Measurements from ENCODE around the gene CYP1B1.
"Not testable (repeated sequence)": the region's sequence is repeated elsewhere in the genome, so short reads cannot be mapped to it uniquely, and the experiment has no call there.

The CYP1B1 gene

GRCh38 chr2:38115216-38116032, 39.5 kb upstream of the CYP1B1 start:
- Histone ChIP-seq H3K79me2 (ENCODE audit: insufficient read depth, low read depth) (no peaks in the 10 kb centered on the region), H4K20me1 (ENCODE audit: insufficient read depth) (no peaks in the 10 kb centered on the region), H3K27ac (no peak overlapping the region), H2AFZ (ENCODE audit: low read depth) (no peak overlapping the region), H3K4me2 (no peak overlapping the region), H3K4me1 (ENCODE audit: low read depth, poor library complexity, severe bottlenecking) (peaks cover 9% of the 10 kb centered on the region), H3K36me3 (ENCODE audit: insufficient read depth) (no peaks in the 10 kb centered on the region), H3K4me3 (IDR thresholded peaks at IDR 0.05; ENCODE audit: insufficient read depth, low read depth, low read length) (no peak overlapping the region), H3K27me3 (ENCODE audit: insufficient read depth, low read depth) (no peaks in the 10 kb centered on the region), H3K9ac (no peak overlapping the region)
- TF ChIP-seq CTCF (conservative IDR thresholded peaks at IDR 0.05; ENCODE audit: low read depth, low read length): peak; percentile 100

- Histone ChIP-seq H4K20me1 (ENCODE audit: insufficient read depth) (no peaks in the 10 kb centered on the region), H3K36me3 (ENCODE audit: insufficient read depth) (no peaks in the 10 kb centered on the region), H3K4me1 (ENCODE audit: low read depth, poor library complexity, severe bottlenecking) (peaks cover 9% of the 10 kb centered on the region), H3K79me2 (ENCODE audit: insufficient read depth, low read depth) (no peaks in the 10 kb centered on the region), H3K27me3 (ENCODE audit: insufficient read depth, low read depth) (no peaks in the 10 kb centered on the region), H3K4me3 (IDR thresholded peaks at IDR 0.05; ENCODE audit: insufficient read depth, low read depth, low read length) (no peak overlapping the region), H3K27ac (no peak overlapping the region), H3K4me2 (no peak overlapping the region), H2AFZ (ENCODE audit: low read depth) (no peak overlapping the region), H3K9ac (no peak overlapping the region)
- no peak for TF ChIP-seq CTCF (conservative IDR thresholded peaks at IDR 0.05; ENCODE audit: low read depth, low read length)
Observed at GRCh38 chr2:38113981-38114708, 38.2 kb upstream of the CYP1B1 start.

GRCh38 chr2:38113051-38113450, 37.1 kb upstream of the CYP1B1 start:
- no peaks in the 10 kb centered on the region for H3K27me3 ChIP-seq (ENCODE audit: insufficient read depth, low read depth)
- H3K4me2 ChIP-seq: no peak overlapping the region
- H4K20me1 ChIP-seq (ENCODE audit: insufficient read depth): no peaks in the 10 kb centered on the region
- no peaks in the 10 kb centered on the region for H3K36me3 ChIP-seq (ENCODE audit: insufficient read depth)
- H2AFZ ChIP-seq (ENCODE audit: low read depth): no peak overlapping the region
- no peak overlapping the region for H3K4me3 ChIP-seq (IDR thresholded peaks at IDR 0.05; ENCODE audit: insufficient read depth, low read depth, low read length)
- no peak for TF ChIP-seq CTCF (conservative IDR thresholded peaks at IDR 0.05; ENCODE audit: low read depth, low read length)
- no peak overlapping the region for H3K9ac ChIP-seq
- H3K27ac ChIP-seq: no peak overlapping the region
- H3K79me2 ChIP-seq (ENCODE audit: insufficient read depth, low read depth): no peaks in the 10 kb centered on the region
- H3K4me1 ChIP-seq (ENCODE audit: low read depth, poor library complexity, severe bottlenecking): peaks cover 9% of the 10 kb centered on the region

- H3K27ac ChIP-seq: not testable (repeated sequence)
Observed at GRCh38 chr2:38111350-38111749, 35.4 kb upstream of the CYP1B1 start.

More at GRCh38 chr2:38111350-38111749, 35.4 kb upstream of the CYP1B1 start:
- not testable (repeated sequence) for H3K4me3 ChIP-seq (IDR thresholded peaks at IDR 0.05; ENCODE audit: insufficient read depth, low read depth, low read length); H3K9ac ChIP-seq; H3K36me3 ChIP-seq (ENCODE audit: insufficient read depth); H2AFZ ChIP-seq (ENCODE audit: low read depth); H3K27me3 ChIP-seq (ENCODE audit: insufficient read depth, low read depth); H4K20me1 ChIP-seq (ENCODE audit: insufficient read depth); H3K79me2 ChIP-seq (ENCODE audit: insufficient read depth, low read depth); H3K4me2 ChIP-seq
- peaks cover 14% of the 10 kb centered on the region for H3K4me1 ChIP-seq (ENCODE audit: low read depth, poor library complexity, severe bottlenecking)
